Osteoblast (primary cell): ENCODE measurements around the gene SUN2. TPM values are rescaled to one million over a fixed set of nuclear protein-coding genes. Genes with fewer than 3 reads are reported as not detected.
A peak's percentile ranks its signal among the peaks of the same experiment; 100 is the strongest.

Experiments
- DNase-seq: peaks from one replicate; pipeline ENCODE4 v3.0.0; 2011; ENCODE audit warnings: low spot score, mixed read lengths; ENCODE audit not compliant: insufficient read length; ENCODE audit errors: missing footprints
- H2AFZ ChIP-seq: 2 replicates; pipeline ENCODE4 v1.6.0; 2011; ENCODE audit warnings: mild to moderate bottlenecking, low read length
- H3K27ac ChIP-seq: 2 replicates; pipeline ENCODE4 v1.5.1; 2011; ENCODE audit warnings: mild to moderate bottlenecking, low read depth, low read length, moderate library complexity
- H3K27me3 ChIP-seq: 2 replicates; pipeline ENCODE4 v1.6.0; 2012; ENCODE audit warnings: mild to moderate bottlenecking, control low read depth, inconsistent platforms, low read length, moderate library complexity; ENCODE audit not compliant: insufficient read depth
- H3K36me3 ChIP-seq: 2 replicates; pipeline ENCODE4 v1.5.1; 2011; ENCODE audit warnings: mild to moderate bottlenecking, low read length, control low read depth, moderate library complexity; ENCODE audit not compliant: insufficient read depth
- H3K4me1 ChIP-seq: 2 replicates; pipeline ENCODE4 v1.5.1; 2011; ENCODE audit warnings: mild to moderate bottlenecking, low read length, control low read depth, moderate library complexity; ENCODE audit not compliant: insufficient read depth
- H3K4me2 ChIP-seq: 2 replicates; pipeline ENCODE4 v1.6.0; 2011; ENCODE audit warnings: mild to moderate bottlenecking, low read length; ENCODE audit not compliant: insufficient read depth
- H3K4me3 ChIP-seq: fragments of 200-600 bp; sonication (generic); 3 replicates; pipeline ENCODE4 v1.5.1; 2012; ENCODE audit warnings: mild to moderate bottlenecking, low read length, inconsistent platforms; ENCODE audit not compliant: insufficient read depth
- H3K79me2 ChIP-seq: 2 replicates; pipeline ENCODE4 v1.6.0; 2012; ENCODE audit warnings: mild to moderate bottlenecking, low read length, control low read depth, inconsistent platforms; ENCODE audit not compliant: insufficient read depth
- H3K9me3 ChIP-seq: 2 replicates; pipeline ENCODE4 v1.5.1; 2011; ENCODE audit warnings: low read depth, low read length, control low read depth
- H4K20me1 ChIP-seq: 2 replicates; pipeline ENCODE4 v1.6.0; 2012; ENCODE audit warnings: mild to moderate bottlenecking, low read length, control low read depth; ENCODE audit not compliant: insufficient read depth
- total RNA-seq: library from RNA; depleted of rRNA; stranded (reverse); fragments of >200 nt; gene quantifications from 2 replicates; pipeline ENCODE4 v1.2.3, GENCODE V29; 2012
- TF ChIP-seq, protein P1 (sequence below): IDR thresholded peaks from 2 replicates; pipeline ENCODE4 v1.5.1; 2011; ENCODE audit warnings: mild to moderate bottlenecking, low read depth, low read length, moderate library complexity; ENCODE audit errors: extremely low read depth

The SUN2 gene
- total RNA-seq, 1 donor = 105 TPM

DNA sequence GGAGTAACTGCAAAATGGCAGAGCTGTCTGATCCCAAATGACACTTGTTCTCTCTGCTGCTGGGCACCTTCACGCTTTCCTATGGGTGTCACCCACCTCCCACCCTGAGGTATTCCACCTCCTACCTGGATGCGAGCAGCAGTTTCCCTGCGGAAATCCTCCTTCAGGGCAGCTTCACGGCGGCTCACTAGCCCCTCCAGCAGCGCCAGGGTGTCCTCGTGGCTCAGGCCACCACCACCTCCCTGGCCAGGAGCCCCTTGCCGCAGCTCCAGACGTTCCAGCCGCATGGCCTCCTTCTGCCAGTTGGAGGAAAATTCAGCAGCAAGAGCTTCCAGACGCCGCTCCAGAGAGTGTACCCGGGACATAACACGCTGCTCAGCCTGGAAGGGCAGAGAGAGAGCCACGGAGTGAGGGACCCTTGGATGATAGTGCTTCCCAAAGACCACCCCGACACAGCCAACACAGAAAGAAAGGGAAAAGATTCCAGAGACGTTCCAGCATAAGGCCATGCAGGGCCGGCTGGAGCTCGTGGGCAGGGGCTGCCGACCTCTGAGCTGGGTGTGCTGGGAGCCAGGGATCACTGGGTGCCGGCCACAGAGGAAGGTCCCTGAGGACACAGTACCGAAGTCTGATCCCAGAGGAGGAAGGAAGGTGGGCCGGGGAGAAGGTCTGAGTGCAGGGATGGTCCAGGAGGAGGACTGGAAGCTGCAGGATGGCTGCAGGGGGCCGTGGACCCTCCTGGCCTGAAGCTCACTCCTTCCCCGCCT is 13.4 kb downstream of the SUN2 start:
- H3K4me2 ChIP-seq = no peak overlapping the region
- peaks cover 3% of the 10 kb centered on the region for H4K20me1 ChIP-seq
- no peak overlapping the region for H3K27ac ChIP-seq
- no peaks in the 10 kb centered on the region for H3K27me3 ChIP-seq
- H3K79me2 ChIP-seq = no peaks in the 10 kb centered on the region
- peaks cover 80% of the 10 kb centered on the region for H3K36me3 ChIP-seq
- DNase-seq = peak; percentile 80
- H3K9me3 ChIP-seq = no peaks in the 10 kb centered on the region
- H3K4me1 ChIP-seq = no peaks in the 10 kb centered on the region
- no peak overlapping the region for H3K4me3 ChIP-seq
- H2AFZ ChIP-seq = no peak overlapping the region
- TF ChIP-seq, protein P1, sequence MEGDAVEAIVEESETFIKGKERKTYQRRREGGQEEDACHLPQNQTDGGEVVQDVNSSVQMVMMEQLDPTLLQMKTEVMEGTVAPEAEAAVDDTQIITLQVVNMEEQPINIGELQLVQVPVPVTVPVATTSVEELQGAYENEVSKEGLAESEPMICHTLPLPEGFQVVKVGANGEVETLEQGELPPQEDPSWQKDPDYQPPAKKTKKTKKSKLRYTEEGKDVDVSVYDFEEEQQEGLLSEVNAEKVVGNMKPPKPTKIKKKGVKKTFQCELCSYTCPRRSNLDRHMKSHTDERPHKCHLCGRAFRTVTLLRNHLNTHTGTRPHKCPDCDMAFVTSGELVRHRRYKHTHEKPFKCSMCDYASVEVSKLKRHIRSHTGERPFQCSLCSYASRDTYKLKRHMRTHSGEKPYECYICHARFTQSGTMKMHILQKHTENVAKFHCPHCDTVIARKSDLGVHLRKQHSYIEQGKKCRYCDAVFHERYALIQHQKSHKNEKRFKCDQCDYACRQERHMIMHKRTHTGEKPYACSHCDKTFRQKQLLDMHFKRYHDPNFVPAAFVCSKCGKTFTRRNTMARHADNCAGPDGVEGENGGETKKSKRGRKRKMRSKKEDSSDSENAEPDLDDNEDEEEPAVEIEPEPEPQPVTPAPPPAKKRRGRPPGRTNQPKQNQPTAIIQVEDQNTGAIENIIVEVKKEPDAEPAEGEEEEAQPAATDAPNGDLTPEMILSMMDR = no peak

DNA sequence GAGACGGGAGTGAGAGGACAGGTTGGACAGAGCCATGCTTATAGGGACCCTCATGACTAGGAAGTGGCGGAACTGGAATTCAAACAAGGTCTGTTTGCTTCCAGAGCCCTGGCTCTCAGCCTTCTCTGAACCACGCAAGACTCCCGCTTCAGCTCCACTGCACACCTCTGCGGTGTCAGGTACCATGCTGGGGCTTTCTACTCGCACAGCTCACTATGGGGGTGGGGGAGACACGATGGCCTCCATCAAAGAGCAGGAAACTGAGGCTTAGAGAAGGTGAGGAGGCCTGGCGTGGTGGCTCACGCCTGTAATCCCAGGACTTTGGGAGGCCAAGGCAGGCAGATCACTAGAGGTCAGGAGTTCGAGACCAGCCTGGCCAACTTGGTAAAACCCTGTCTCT is 14.2 kb downstream of the SUN2 start:
- no peak overlapping the region for H3K4me2 ChIP-seq
- TF ChIP-seq, protein P1 = no peak
- no peaks in the 10 kb centered on the region for H3K27me3 ChIP-seq
- H4K20me1 ChIP-seq = peaks cover 3% of the 10 kb centered on the region
- H3K27ac ChIP-seq = no peak overlapping the region
- no peaks in the 10 kb centered on the region for H3K79me2 ChIP-seq
- DNase-seq = peak; percentile 53
- H3K4me1 ChIP-seq = no peaks in the 10 kb centered on the region
- no peak overlapping the region for H3K4me3 ChIP-seq
- no peaks in the 10 kb centered on the region for H3K9me3 ChIP-seq
- no peak overlapping the region for H2AFZ ChIP-seq
- H3K36me3 ChIP-seq = peaks cover 84% of the 10 kb centered on the region

DNA sequence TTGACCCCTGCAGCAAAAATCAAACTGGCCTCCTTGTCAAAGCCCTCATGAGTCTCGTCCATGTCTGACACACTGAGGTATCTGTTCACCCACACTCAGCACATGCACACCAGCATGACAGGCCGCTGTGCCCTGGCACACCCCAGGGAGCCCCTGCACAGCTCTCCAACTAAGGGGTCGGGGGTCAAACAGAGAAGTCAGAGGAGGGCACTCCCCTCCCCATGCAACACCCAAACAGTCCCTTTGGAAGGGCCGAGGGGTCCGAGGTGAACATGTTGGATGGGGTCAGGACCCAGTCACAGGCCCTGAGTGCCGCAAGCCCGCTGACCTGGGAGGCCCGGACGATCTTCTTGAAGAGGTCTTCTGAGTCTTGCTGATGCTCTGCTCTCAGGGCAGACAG is 14.6 kb downstream of the SUN2 start:
- Histone ChIP-seq H3K79me2 (no peaks in the 10 kb centered on the region), H3K4me1 (no peaks in the 10 kb centered on the region), H3K36me3 (peaks cover 84% of the 10 kb centered on the region), H3K27ac (no peak overlapping the region), H3K4me3 (no peak overlapping the region), H2AFZ (no peak overlapping the region), H4K20me1 (peaks cover 3% of the 10 kb centered on the region), H3K27me3 (no peaks in the 10 kb centered on the region), H3K9me3 (no peaks in the 10 kb centered on the region), H3K4me2 (no peak overlapping the region)
- TF ChIP-seq, protein P1 = no peak
- DNase-seq = no peak

DNA sequence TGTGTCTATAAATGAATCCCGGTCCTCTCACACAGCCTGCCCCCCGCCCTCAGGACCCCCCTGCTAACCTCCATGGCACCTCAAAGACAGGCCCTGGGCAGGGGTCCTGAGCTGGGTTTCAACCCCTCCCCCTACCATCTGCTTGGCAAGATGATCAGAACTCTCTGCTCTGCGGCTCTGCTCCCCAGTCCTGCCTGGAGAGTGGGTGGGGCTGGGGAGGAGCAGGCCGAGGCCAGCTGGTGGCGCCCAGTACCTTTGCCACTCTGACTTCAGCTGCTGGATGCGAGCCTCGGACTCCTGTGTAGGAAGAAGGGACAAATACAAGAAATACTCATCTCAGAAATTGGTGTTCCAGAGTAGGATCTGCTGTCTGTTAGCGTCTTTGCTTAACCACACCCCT is 15.0 kb downstream of the SUN2 start:
- H3K36me3 ChIP-seq = peaks cover 84% of the 10 kb centered on the region

More for the DNA sequence above, 15.0 kb downstream of the SUN2 start:
- Histone ChIP-seq H3K4me1 (no peaks in the 10 kb centered on the region), H3K27ac (no peak overlapping the region), H3K4me2 (no peak overlapping the region), H2AFZ (no peak overlapping the region), H3K9me3 (no peaks in the 10 kb centered on the region), H3K27me3 (no peaks in the 10 kb centered on the region), H3K4me3 (no peak overlapping the region), H4K20me1 (peaks cover 3% of the 10 kb centered on the region), H3K79me2 (no peaks in the 10 kb centered on the region)
- TF ChIP-seq, protein P1 = no peak
- DNase-seq = peak; percentile 56
